Esophagus squamous epithelium (tissue), 4 donors: ENCODE results near the gene MSANTD1.

Experiments used
- POLR2A ChIP-seq, 4 donors: fragments of 450-650 bp; IDR thresholded peaks; one replicate each; pipeline ENCODE4 v1.6.1; 2017; ENCODE audit warnings: antibody characterized with exemption in 4 of 4, mild to moderate bottlenecking in 4 of 4, moderate library complexity in 3 of 4
- TF ChIP-seq, protein P1 (sequence below), 6 experiments: fragments of 450-650 bp in 4 of 6; fragments of 200-600 bp in 2 of 6; sonication (generic) in 2 of 6; IDR thresholded peaks; one replicate each; pipeline ENCODE4 v1.5.1; 2016 to 2019; ENCODE audit warnings: antibody characterized with exemption in 6 of 6, mild to moderate bottlenecking in 4 of 6, moderate library complexity in 4 of 6

DNA sequence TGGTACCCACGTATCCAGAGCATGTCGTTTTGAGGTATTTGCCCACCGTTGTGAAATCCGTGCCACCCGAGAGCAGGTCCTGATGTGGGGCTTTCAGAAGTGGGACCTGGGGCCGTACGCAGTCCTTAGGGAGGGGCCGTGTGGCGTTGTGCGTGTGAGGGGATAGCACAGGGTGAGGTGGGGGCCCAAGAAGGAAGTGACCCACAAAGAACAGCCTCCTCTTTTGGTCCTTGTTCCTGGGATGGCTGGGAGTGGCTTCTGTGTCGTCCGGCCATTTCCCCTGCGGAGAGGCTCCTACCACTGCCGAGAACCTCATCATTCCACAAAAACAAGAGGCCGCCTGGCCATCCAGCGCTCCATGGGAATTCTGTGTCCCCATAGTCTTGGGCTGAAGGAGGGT lies 17.0 kb upstream of the MSANTD1 start:
- TF ChIP-seq POLR2A (IDR thresholded peaks at IDR 0.05) = no peak
- TF ChIP-seq, protein P1, sequence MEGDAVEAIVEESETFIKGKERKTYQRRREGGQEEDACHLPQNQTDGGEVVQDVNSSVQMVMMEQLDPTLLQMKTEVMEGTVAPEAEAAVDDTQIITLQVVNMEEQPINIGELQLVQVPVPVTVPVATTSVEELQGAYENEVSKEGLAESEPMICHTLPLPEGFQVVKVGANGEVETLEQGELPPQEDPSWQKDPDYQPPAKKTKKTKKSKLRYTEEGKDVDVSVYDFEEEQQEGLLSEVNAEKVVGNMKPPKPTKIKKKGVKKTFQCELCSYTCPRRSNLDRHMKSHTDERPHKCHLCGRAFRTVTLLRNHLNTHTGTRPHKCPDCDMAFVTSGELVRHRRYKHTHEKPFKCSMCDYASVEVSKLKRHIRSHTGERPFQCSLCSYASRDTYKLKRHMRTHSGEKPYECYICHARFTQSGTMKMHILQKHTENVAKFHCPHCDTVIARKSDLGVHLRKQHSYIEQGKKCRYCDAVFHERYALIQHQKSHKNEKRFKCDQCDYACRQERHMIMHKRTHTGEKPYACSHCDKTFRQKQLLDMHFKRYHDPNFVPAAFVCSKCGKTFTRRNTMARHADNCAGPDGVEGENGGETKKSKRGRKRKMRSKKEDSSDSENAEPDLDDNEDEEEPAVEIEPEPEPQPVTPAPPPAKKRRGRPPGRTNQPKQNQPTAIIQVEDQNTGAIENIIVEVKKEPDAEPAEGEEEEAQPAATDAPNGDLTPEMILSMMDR (IDR thresholded peaks at IDR 0.05) = no peak
